K562 (cell line): ENCODE results near the gene AK4. TPM values are rescaled to one million over a fixed set of nuclear protein-coding genes. Genes with fewer than 3 reads are reported as not detected.

Source experiments
- ATAC-seq: fragments of 200-7000 bp; cut with Tn5 transposase; 3 replicates; pipeline ENCODE4 v1.9.1; 2020; ENCODE audit warnings: moderate library complexity
- BruUV-seq: library from RNA; stranded (reverse); fragments of 400-500 nt; replicated peaks from 2 replicates; lab custom pipeline; 2021; lab: Mats Ljungman, UMichigan
- CTCF ChIA-PET: fragments of 300-600 bp; formaldehyde crosslinking; extraction: SDS; loops from one replicate; lab custom pipeline; 2021; ENCODE audit warnings: low intra/inter-chr PET ratio; lab: Yijun Ruan, JAX
- POLR2A ChIA-PET: fragments of 300-600, 350-650 bp; sonication (Branson Sonifier 250); formaldehyde crosslinking; extraction: SDS; loops from one replicate; lab custom pipeline; 2021; ENCODE audit warnings: antibody characterized with exemption, inconsistent platforms; lab: Yijun Ruan, JAX
- DNase-seq, 4 experiments: peaks; one replicate each; pipeline versions ENCODE4 v3.0.0 to v3.0.0-alpha.2; 2011 to 2018; ENCODE audit warnings: low spot score in 3 of 4, mixed read lengths in 3 of 4; ENCODE audit errors: extremely low read depth in 1 of 4
- FAIRE-seq: peaks from 2 replicates; lab custom pipeline; 2011; peaks lifted over from hg19 to GRCh38; lab: Jason Lieb, UNC
- H2AFZ ChIP-seq: 2 replicates; pipeline ENCODE4 v1.6.0; 2011; ENCODE audit warnings: low read depth, low read length, control low read depth, inconsistent platforms
- H3K27ac ChIP-seq: fragments of 200-600 bp; 3 replicates; pipeline ENCODE4 v1.8.0; 2011; ENCODE audit warnings: low read depth, mild to moderate bottlenecking, control low read depth, inconsistent platforms, low read length, moderate library complexity, mixed read lengths; ENCODE audit errors: extremely low read depth
- H3K27me3 ChIP-seq, 2 experiments: fragments of 300-600 bp in 1 of 2; 2 replicates in 1 of 2; 3 replicates in 1 of 2; pipeline versions ENCODE4 v1.6.0 to v1.8.0; 2011; ENCODE audit warnings: inconsistent platforms in 2 of 2, low read length in 2 of 2, mild to moderate bottlenecking in 1 of 2, mixed read lengths in 1 of 2, moderate library complexity in 1 of 2; ENCODE audit not compliant: control insufficient read depth in 2 of 2, insufficient read depth in 2 of 2
- H3K36me3 ChIP-seq: fragments of 300-600 bp; 3 replicates; pipeline ENCODE4 v1.8.0; 2011; ENCODE audit warnings: mild to moderate bottlenecking, low read length, inconsistent platforms; ENCODE audit not compliant: control insufficient read depth, insufficient read depth
- H3K4me1 ChIP-seq, 2 experiments: fragments of 200-600 bp in 1 of 2; replicated peaks in 1 of 2; 2 replicates in 1 of 2; 3 replicates in 1 of 2; pipeline versions ENCODE4 v1.5.1 to v1.8.0; 2011; ENCODE audit warnings: inconsistent platforms in 2 of 2, low read length in 2 of 2, mild to moderate bottlenecking in 1 of 2, mixed read lengths in 1 of 2, moderate library complexity in 1 of 2; ENCODE audit not compliant: control insufficient read depth in 2 of 2, insufficient read depth in 2 of 2
- H3K4me2 ChIP-seq: 2 replicates; pipeline ENCODE4 v1.6.1; 2011; ENCODE audit warnings: low read length, control low read depth, inconsistent platforms, mixed read lengths; ENCODE audit not compliant: insufficient read depth
- H3K4me3 ChIP-seq: fragments of 200-600 bp; sonication (generic), shearing (Covaris generic); 2 replicates; pipeline ENCODE4 v1.5.1; 2016; ENCODE audit warnings: control low read depth, inconsistent platforms
- H3K79me2 ChIP-seq: fragments of 200-600 bp; 3 replicates; pipeline ENCODE4 v1.8.0; 2011; ENCODE audit warnings: low read length, inconsistent platforms; ENCODE audit not compliant: control insufficient read depth, insufficient read depth
- H3K9ac ChIP-seq, 2 experiments: 2 replicates each; pipeline versions ENCODE4 v1.6.0 to v1.6.1; 2011; ENCODE audit warnings: low read depth in 2 of 2, low read length in 2 of 2, control low read depth in 1 of 2, inconsistent platforms in 1 of 2, mild to moderate bottlenecking in 1 of 2, mixed read lengths in 1 of 2; ENCODE audit not compliant: insufficient read depth in 1 of 2
- H3K9me1 ChIP-seq: one replicate; pipeline ENCODE4 v1.6.0; 2011; ENCODE audit warnings: inconsistent platforms, mild to moderate bottlenecking, low read length, moderate library complexity; ENCODE audit not compliant: control insufficient read depth, insufficient read depth
- H3K9me3 ChIP-seq: replicated peaks from 2 replicates; pipeline ENCODE4 v1.5.1; 2011; ENCODE audit warnings: low read depth, low read length, inconsistent platforms; ENCODE audit not compliant: control insufficient read depth, insufficient read depth
- H4K20me1 ChIP-seq: replicated peaks from 2 replicates; pipeline ENCODE4 v1.6.1; 2011; ENCODE audit warnings: low read length, inconsistent platforms, mixed read lengths; ENCODE audit not compliant: control insufficient read depth, insufficient read depth
- ATF3 ChIP-seq, 2 experiments: fragments of 450-650 bp in 1 of 2; sonication (generic) in 1 of 2; formaldehyde crosslinking in 1 of 2; IDR thresholded peaks in 1 of 2; conservative IDR thresholded peaks in 1 of 2; 2 replicates each; pipeline versions ENCODE4 v1.6.1 to v1.8.1; 2016 to 2023; ENCODE audit warnings: mild to moderate bottlenecking in 2 of 2, moderate library complexity in 2 of 2, inconsistent platforms in 1 of 2, missing genetic modification reagents in 1 of 2
- ATF7 ChIP-seq: fragments of 450-650 bp; IDR thresholded peaks from 2 replicates; pipeline ENCODE4 v1.7.1; 2014; ENCODE audit warnings: mild to moderate bottlenecking, moderate library complexity
- BHLHE40 ChIP-seq: IDR thresholded peaks from 2 replicates; pipeline ENCODE4 v1.6.1; 2011; ENCODE audit warnings: low read length, improper control_type of control experiment
- BMI1 ChIP-seq: fragments of 150-350 bp; IDR thresholded peaks from 2 replicates; pipeline ENCODE4 v1.6.1; 2014; ENCODE audit warnings: low read length
- COPS2 ChIP-seq: fragments of 450-650 bp; conservative IDR thresholded peaks from 2 replicates; pipeline ENCODE4 v1.6.1; 2016; ENCODE audit warnings: mild to moderate bottlenecking, moderate library complexity
- CREB3L1 ChIP-seq: fragments of 450-650 bp; IDR thresholded peaks from 2 replicates; pipeline ENCODE4 v1.6.1; 2014; ENCODE audit warnings: low read depth, mild to moderate bottlenecking, moderate library complexity, borderline replicate concordance
- ESRRA ChIP-seq: fragments of 450-650 bp; IDR thresholded peaks from 2 replicates; pipeline ENCODE4 v1.6.1; 2014; ENCODE audit warnings: low read depth, mild to moderate bottlenecking, moderate library complexity, borderline replicate concordance
- EWSR1 ChIP-seq: fragments of 450-650 bp; IDR thresholded peaks from 2 replicates; pipeline ENCODE4 v1.6.1; 2018; ENCODE audit warnings: borderline replicate concordance, mild to moderate bottlenecking, low read depth, moderate library complexity; ENCODE audit not compliant: partially characterized antibody
- HNRNPLL ChIP-seq: fragments of 200-400 bp; formaldehyde crosslinking; IDR thresholded peaks from 2 replicates; pipeline ENCODE4 v1.6.1; 2017; ENCODE audit warnings: low read length, low read depth, mild to moderate bottlenecking; ENCODE audit not compliant: poor library complexity, severe bottlenecking
- KDM1A ChIP-seq, 2 experiments: fragments of 450-650 bp; IDR thresholded peaks; 2 replicates each; pipeline ENCODE4 v1.6.1; 2016; ENCODE audit warnings: mild to moderate bottlenecking in 2 of 2
- MAZ ChIP-seq, 2 experiments: fragments of 450-650 bp in 1 of 2; sonication (generic) in 1 of 2; formaldehyde crosslinking; IDR thresholded peaks in 1 of 2; conservative IDR thresholded peaks in 1 of 2; 2 replicates each; pipeline versions ENCODE4 v1.4.0 to v1.5.0; 2020; ENCODE audit warnings: mild to moderate bottlenecking in 1 of 2, missing genetic modification reagents in 1 of 2
- PTTG1 ChIP-seq: fragments of 450-650 bp; IDR thresholded peaks from 2 replicates; pipeline ENCODE4 v1.6.1; 2016; ENCODE audit warnings: low read depth, mild to moderate bottlenecking, missing genetic modification characterization, missing compliant biosample characterization
- PURB ChIP-seq: sonication (generic); formaldehyde crosslinking; IDR thresholded peaks from 2 replicates; pipeline ENCODE4 v1.9.0; 2021; ENCODE audit warnings: low read depth, mild to moderate bottlenecking, missing genetic modification reagents
- RCOR1 ChIP-seq, 2 experiments: IDR thresholded peaks; 2 replicates each; pipeline ENCODE4 v1.6.1; 2012; ENCODE audit warnings: low read depth in 2 of 2, low read length in 2 of 2, borderline replicate concordance in 1 of 2, improper control_type of control experiment in 1 of 2
- RNF219 ChIP-seq: fragments of 250-450 bp; sonication (Bioruptor Pico); IDR thresholded peaks from 2 replicates; pipeline ENCODE4 v1.5.0; 2022; ENCODE audit warnings: mild to moderate bottlenecking
- TAF15 ChIP-seq: fragments of 200-400 bp; formaldehyde crosslinking; IDR thresholded peaks from 2 replicates; pipeline ENCODE4 v1.6.1; 2017; ENCODE audit warnings: mild to moderate bottlenecking, low read depth, low read length, moderate library complexity
- TRIM24 ChIP-seq, 2 experiments: fragments of 450-650 bp; IDR thresholded peaks; 2 replicates each; pipeline ENCODE4 v1.6.1; 2016
- ZNF239 ChIP-seq: fragments of 250-450 bp; sonication (Bioruptor Pico); IDR thresholded peaks from 2 replicates; pipeline ENCODE4 v1.4.0; 2020; ENCODE audit warnings: mild to moderate bottlenecking
- ZNF551 ChIP-seq: fragments of 250-450 bp; sonication (Bioruptor Pico); IDR thresholded peaks from 2 replicates; pipeline ENCODE4 v1.5.0; 2021; ENCODE audit warnings: mild to moderate bottlenecking, moderate library complexity
- ZNF584 ChIP-seq: fragments of 200-800 bp; sonication (Bioruptor generic); IDR thresholded peaks from 2 replicates; pipeline ENCODE4 v1.6.1; 2016; ENCODE audit warnings: low read depth, mild to moderate bottlenecking, missing genetic modification characterization, missing compliant biosample characterization
- WGBS: fragments of 100-300 bp; shearing (Covaris generic); methylation state at CpG from one replicate; pipeline ENCODE4 v1.1.6; 2016; ENCODE audit warnings: low coverage, mixed read lengths; ENCODE audit not compliant: insufficient coverage; ENCODE audit errors: missing lambda C conversion rate; 5-methylcytosine and 5-hydroxymethylcytosine counted together
- in situ Hi-C: fragments of 300-500 bp; cut with MboI; formaldehyde crosslinking; loops from 4 replicates; pipeline ENCODE4 v1.15.0; 2018; ENCODE audit warnings: inconsistent platforms, mixed read lengths
- intact Hi-C: fragments of 100-400 bp; cut with micrococcal nuclease; formaldehyde crosslinking; loops from 2 replicates; pipeline ENCODE4 v1.14.2; 2022
- polyA plus RNA-seq, 8 experiments: library from polyadenylated mRNA; depleted of rRNA in 4 of 8; stranded (reverse) in 5 of 8; unstranded in 3 of 8; fragments of >200 nt; fragmentation: Nextera tagmentation in 2 of 8; fragmentation: Illumina TruSeq in 1 of 8; extraction: Ambion mirVana in 2 of 8; extraction: Trizol in 1 of 8; gene quantifications; 2 replicates each; pipeline versions ENCODE4 v1.2.1 to v1.2.3, GENCODE V29; 2011 to 2014; ENCODE audit warnings: inconsistent platforms in 1 of 8, missing spikeins in 1 of 8
- total RNA-seq, 7 experiments: library from RNA; depleted of rRNA in 6 of 7; stranded (reverse); fragments of >200 nt in 6 of 7; fragmentation: Illumina TruSeq in 2 of 7; extraction: Trizol in 2 of 7; gene quantifications; 2 replicates each; pipeline versions ENCODE4 v1.2.1 to v1.2.3, GENCODE V29; 2011 to 2021; ENCODE audit warnings: low replicate concordance in 1 of 7

The AK4 gene
- total and polyA plus RNA-seq, 9 of the 15 experiments (the other 6 are each of a cell fraction or from before 2014, with no cell fraction given), result 10.4 to 96.6 (median 21.5) TPM

GRCh38 chr1:65141394-65141793 lies 6.6 kb upstream of the AK4 start:
- FAIRE-seq, result peak; percentile 55
- Histone ChIP-seq H3K4me3 (no peak overlapping the region), H3K27ac (no peak overlapping the region), H3K4me1 (0 out of 5 replicates have a peak, but pooled peaks cover 0 to 3% of the 10 kb centered on the region in 2 experiments), H3K4me2 (no peak overlapping the region), H3K9me1 (no peaks in the 10 kb centered on the region), H3K36me3 (no peaks in the 10 kb centered on the region), H4K20me1 (no peaks in the 10 kb centered on the region), H3K27me3 (no peaks in the 10 kb centered on the region), H3K9ac (no peak overlapping the region), H2AFZ (peak overlapping the region; percentile 29), H3K9me3 (no peaks in the 10 kb centered on the region), H3K79me2 (no peaks in the 10 kb centered on the region)
- DNase-seq, result no peak
- intact Hi-C loops (no loop called here), in situ Hi-C loops (no loop called here)
- ChIA-PET POLR2A (interaction anchor here (0.7 to 1.0 kb wide), 3 partner anchors 9 to 13 kb away, joined by 3 to 4 read pairs (median 3); no protein-coding TSS in a partner anchor), CTCF (no interaction called here)
- BruUV-seq, result no TSS peak
- peak; percentile 55 for ATAC-seq
- TF ChIP-seq TAF15 (no peak), ESRRA (no peak), CREB3L1 (no peak), ZNF584 (CRISPR knock-in tag) (no peak), EWSR1 (no peak), ZNF239 (CRISPR knock-in tag) (no peak), RNF219 (CRISPR knock-in tag) (no peak), ATF3 (IDR thresholded peaks at IDR 0.05) (no peak), ATF3 (CRISPR knock-in tag; conservative IDR thresholded peaks at IDR 0.05) (no peak), HNRNPLL (no peak), BMI1 (no peak), ATF7 (no peak), BHLHE40 (no peak), KDM1A (IDR thresholded peaks at IDR 0.05) (no peak), PTTG1 (tag) (no peak), TRIM24 (IDR thresholded peaks at IDR 0.05) (no peak), RCOR1 (IDR thresholded peaks at IDR 0.05; ENCODE audit: borderline replicate concordance in 1 of 2, low read depth in 2 of 2, low read length in 2 of 2) (no peak), MAZ (CRISPR knock-in tag; conservative IDR thresholded peaks at IDR 0.05 in 1 of 2, IDR thresholded peaks at IDR 0.05 in 1 of 2) (no peak), ZNF551 (CRISPR knock-in tag) (no peak), PURB (no peak), COPS2 (no peak)
- WGBS, result 18% methylated on average over 4 of the region's 4 CpGs
